ENCODE data around the gene NRP2.
A peak's percentile ranks its signal among the peaks of the same experiment; 100 is the strongest.

DNA sequence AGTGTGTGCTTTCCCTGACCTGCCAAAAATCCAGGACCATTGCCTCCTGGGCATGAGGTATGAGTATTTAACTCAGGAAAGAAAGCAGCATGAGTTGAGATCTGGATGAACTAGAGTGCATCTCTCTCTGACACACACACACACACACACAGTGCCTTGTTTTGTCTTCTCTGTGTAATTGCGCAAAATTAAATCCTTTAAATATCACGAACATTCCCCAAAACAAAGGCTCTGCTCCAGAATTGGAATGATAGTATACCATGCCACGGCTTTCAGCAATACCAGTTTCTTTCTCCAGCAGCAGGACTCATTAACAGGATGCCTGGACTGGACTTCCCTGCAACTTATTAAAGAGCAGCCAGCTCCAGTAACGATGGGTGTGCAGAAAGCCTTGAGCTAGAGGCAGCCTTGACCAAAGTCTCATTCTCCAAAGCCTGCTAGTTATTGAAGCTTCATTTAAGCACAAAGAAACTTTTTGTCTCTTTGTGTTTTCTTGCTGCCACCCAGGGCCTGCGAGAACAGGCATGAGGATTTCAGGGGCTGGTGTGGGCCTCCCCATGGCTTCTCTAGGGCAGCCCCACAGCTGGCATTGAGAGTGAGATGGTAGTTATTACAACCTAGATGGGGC, 101.7 kb downstream of the NRP2 start:
- TF ChIP-seq, protein P1, sequence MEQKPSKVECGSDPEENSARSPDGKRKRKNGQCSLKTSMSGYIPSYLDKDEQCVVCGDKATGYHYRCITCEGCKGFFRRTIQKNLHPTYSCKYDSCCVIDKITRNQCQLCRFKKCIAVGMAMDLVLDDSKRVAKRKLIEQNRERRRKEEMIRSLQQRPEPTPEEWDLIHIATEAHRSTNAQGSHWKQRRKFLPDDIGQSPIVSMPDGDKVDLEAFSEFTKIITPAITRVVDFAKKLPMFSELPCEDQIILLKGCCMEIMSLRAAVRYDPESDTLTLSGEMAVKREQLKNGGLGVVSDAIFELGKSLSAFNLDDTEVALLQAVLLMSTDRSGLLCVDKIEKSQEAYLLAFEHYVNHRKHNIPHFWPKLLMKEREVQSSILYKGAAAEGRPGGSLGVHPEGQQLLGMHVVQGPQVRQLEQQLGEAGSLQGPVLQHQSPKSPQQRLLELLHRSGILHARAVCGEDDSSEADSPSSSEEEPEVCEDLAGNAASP (CRISPR knock-in tag; IDR thresholded peaks at IDR 0.05; ENCODE audit: borderline replicate concordance): no peak
- peak; percentile 81 for TF ChIP-seq HNF4A (CRISPR knock-in tag; IDR thresholded peaks at IDR 0.05)
- TF ChIP-seq ZNF431 (CRISPR knock-in tag; IDR thresholded peaks at IDR 0.05; ENCODE audit: borderline replicate concordance, low read depth): no peak
- TF ChIP-seq, protein P2, sequence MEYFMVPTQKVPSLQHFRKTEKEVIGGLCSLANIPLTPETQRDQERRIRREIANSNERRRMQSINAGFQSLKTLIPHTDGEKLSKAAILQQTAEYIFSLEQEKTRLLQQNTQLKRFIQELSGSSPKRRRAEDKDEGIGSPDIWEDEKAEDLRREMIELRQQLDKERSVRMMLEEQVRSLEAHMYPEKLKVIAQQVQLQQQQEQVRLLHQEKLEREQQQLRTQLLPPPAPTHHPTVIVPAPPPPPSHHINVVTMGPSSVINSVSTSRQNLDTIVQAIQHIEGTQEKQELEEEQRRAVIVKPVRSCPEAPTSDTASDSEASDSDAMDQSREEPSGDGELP (IDR thresholded peaks at IDR 0.05; ENCODE audit: borderline replicate concordance, low read depth): no peak
- TF ChIP-seq KAT7 (CRISPR knock-in tag; IDR thresholded peaks at IDR 0.05; ENCODE audit: borderline replicate concordance): no peak
- TF ChIP-seq TCF7L2 (IDR thresholded peaks at IDR 0.05; ENCODE audit: low read depth, low read length): no peak
